ENCODE measurements around the gene CADPS2.

GRCh38 chr7:122829962-122830361 is 56.3 kb downstream of the CADPS2 start:
- TF ChIP-seq CTCF (optimal IDR thresholded peaks at IDR 0.05 in 1 of 3, IDR thresholded peaks at IDR 0.05 in 1 of 3, conservative IDR thresholded peaks at IDR 0.05 in 1 of 3; ENCODE audit: extremely low read depth in 1 of 3, insufficient read depth in 2 of 3, low read length in 3 of 3) (no peak), EZH2 (IDR thresholded peaks at IDR 0.05; ENCODE audit: low read length) (no peak)

All from keratinocyte (primary cell).